Hypothalamus (tissue), 51 donors: Measurements from ENCODE around the gene LRP4.

Source experiments
- DNase-seq, 51 donors: peaks; one replicate each; lab custom pipeline; 2025; lab: John Stamatoyannopoulos, UW

Gene LRP4

DNA sequence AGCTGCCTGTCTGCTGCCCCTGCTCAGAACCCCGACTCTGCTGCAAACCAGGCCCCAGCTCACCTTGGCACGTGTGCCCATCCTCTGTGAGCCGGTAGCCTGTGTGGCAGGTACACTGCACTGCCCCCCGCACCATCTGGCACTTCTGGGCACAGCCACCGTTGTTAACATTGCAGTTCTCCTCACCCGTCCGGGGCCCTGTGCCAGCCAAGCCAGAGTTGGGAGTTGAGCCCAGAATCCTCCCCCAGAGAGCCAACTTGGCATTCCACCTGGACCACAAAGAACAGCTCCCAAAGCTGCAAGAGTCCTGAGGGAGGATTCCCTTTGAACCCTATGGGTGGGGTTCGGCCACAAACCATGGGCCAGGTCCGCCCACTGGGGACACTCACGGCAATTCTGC lies 22.5 kb downstream of the LRP4 start:
- peak in 33 of 51 donors; percentile 18 to 75 (median 53) for DNase-seq

DNA sequence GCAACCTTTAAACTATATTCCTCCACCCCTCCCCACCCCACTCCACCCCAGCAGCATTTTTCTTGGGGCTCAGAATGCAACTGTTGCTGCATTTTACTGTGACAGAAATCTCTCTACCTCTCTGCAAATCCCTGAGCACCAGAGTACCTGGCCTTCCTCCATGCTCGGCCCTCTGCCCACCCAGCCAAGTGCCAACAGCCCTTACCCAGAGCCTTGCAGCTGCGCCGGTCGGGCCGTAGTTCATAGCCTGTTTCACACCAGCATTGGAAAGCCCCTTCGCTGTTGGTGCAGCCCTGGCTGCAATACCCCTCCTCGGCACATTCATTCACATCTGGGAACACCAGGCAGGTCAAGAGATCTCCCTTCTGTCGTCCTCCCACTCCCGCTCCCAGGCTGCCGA lies 23.4 kb downstream of the LRP4 start:
- DNase-seq = peak in 1 of 51 donors; percentile 11

GRCh38 chr11:46894506-46894905 lies 23.8 kb downstream of the LRP4 start:
- no peak for DNase-seq

GRCh38 chr11:46892838-46893237 lies 25.5 kb downstream of the LRP4 start:
- no peak for DNase-seq

DNA sequence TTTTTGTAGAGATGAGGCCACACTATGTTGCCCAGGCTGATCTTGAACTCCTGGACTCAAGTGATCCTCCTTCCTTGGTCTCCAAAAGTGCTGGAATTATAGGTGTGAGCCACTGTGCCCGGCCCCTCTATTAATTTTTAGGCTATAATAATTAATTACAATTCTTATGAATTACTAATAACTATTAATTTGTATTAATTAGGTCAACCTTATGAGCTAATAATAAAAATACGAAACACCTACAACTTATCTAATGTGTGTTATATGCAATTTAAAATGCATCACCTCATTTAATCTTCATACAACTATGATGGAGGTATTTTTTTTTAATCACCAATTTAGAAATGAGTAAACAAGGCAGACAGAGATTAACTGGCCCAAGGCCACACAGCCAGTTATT lies 26.2 kb downstream of the LRP4 start:
- no peak for DNase-seq

DNA sequence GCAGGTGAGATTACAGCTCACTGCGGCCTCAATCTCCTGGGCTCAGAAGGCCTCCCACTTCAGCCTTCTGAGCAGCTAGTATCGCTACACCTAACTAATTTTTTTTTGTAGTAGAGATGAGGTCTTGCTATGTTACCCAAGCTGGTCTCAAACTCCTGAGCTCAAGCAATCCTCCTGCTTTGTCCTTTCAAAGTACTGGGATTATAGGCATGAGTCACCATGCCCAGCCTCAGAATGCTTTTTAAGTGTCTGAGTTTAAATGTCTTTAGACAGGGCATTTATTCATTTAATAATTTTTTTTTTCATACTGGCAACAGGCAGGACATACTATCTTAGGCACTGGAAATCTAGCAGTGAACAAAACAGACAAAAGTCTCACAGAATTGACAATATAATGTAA lies 27.7 kb downstream of the LRP4 start:
- no peak for DNase-seq

GRCh38 chr11:46889689-46890475 lies 28.5 kb downstream of the LRP4 start:
- peak in 38 of 51 donors; percentile 18 to 88 (median 51) for DNase-seq

- no peak for DNase-seq
Observed at GRCh38 chr11:46889251-46889650, 29.1 kb downstream of the LRP4 start.

DNA sequence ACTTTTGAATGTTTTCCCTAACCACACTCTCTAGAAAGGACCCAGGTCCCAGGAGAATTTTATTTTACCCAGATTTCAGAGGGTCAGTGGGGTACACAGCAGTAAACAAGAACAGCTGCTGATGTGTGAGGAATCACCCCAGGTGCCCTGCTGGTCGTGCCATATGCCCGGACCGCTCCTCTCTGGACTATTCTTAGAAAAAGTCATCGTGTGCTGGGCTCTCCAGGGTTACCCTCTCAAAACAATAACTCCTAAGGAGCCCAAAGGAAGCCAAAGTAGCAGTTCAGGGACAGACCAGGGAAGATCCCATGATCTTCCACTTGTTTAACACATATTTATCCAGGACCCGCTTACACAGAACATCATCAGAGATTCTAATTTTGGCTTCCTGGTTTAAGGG lies 29.7 kb downstream of the LRP4 start:
- no peak for DNase-seq

DNA sequence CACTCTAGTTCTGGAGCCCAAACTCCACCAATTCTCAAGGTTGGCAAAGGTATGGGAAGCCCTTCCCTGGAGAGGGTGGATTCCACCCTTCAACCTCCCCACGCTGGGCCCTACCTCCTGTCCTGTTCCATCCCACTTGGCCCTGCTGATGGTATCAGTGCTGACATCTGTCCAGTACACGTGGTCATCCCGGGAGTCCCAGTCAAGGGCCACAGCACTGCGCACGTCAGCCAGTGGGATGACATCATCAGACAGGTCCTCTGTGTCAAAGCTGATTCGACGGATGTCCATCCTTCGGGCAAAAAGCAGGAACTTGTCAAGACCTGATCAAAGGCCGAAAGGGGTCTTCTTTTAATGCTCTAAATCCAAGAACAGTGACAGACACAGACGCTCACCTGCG lies 32.1 kb downstream of the LRP4 start:
- DNase-seq = no peak

DNA sequence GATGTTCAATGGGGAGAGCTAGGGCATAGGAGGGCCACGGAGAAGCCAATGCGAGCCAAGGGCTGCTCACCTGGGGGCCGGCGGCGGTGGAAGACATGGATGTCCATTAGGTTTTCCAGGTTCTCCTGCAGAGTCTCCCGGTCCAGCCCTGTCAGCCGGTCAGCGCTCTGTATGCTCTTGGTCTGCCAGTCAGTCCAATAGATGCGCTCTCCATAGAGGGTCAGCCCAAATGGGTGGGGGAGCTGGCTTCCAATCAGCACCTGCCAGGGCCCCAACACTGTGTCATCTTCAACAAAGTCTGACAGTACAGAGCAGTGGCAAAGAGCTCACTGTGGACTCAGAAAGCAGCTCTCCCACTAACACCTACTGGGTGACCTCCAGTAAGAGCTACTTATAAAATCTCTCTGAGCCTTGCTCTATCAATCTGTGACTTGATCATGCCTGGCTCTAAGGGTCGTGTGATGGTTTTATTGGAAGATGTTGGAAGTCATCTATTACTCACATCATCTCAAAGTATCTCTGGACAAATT lies 39.2 kb downstream of the LRP4 start:
- DNase-seq = no peak

DNA sequence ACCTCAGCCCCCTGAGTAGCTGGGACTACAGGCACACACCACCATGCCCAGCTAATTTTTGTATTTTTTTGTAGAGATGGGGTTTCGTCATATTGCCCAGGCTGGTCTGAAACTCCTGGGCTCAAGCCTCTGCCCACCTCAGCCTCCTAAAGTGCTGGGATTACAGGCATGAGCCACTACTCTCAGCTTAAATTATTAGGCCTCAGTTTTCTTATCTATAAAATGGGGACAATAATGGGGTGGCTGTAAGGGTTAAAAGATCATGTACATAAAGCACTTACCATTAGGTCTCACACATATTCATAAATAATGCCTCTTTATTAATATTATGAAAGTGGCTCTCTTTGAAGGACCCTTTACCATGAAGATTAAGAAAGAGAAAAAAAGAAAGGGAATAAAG lies 40.8 kb downstream of the LRP4 start:
- DNase-seq = no peak

DNA sequence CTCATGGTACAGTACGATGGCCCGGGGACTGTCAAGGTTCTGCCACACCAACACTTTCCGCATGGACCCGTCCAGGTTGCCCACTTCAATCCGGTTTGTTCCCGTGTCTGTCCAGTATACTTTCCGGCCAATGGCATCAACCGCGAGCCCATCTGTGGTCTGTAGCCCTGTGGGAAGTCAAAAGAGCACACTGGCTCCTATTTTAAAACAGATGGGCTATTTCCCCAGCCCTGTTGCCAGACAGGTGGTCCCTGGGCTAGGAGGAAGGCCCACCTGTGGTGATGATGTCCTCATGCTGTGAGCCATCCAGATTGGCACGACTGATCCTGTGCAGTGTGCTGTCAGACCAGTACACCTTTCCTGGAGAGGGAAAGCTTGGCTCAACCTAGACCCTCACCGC lies 41.9 kb downstream of the LRP4 start:
- no peak for DNase-seq

DNA sequence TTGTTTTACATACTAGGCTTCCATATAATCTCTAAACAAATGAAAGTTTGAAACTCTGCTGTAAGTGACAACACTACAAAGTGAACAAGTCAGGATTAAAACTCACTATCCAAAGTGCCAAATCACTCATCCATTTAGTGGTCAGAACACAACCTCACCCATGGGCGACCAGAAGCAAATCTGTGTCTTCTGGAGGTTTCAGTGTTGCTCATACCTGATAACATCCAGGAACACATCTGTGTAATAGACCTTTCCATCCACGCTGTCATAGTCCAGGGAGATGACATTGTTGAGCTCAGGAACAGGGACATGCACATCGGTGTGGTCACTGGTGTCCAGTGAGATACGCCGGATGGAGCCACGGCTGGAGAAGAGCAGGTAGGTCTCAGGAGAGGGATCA lies 43.8 kb downstream of the LRP4 start:
- DNase-seq = no peak

DNA sequence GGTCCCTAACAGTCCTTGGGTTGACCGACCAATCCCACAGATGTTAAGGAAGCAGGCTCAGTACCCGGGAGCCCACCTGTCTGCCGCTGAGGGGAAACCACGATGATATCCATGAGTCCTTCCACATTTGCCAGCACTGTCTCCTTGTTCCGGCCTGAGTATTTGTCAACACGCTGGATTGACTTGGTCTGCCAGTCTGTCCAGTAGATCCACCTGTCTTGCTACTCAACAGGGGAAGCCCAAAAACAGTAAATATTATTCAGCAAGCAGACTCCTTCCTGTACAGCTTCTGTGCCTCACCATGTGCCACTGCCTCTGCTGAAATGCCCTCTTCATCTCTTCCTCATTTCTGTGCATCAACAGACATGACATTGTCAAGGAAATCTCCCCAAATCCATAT lies 49.4 kb downstream of the LRP4 start:
- DNase-seq = no peak

GRCh38 chr11:46865340-46865739 lies 53.0 kb downstream of the LRP4 start:
- no peak for DNase-seq

- DNase-seq = no peak
Observed at GRCh38 chr11:46860218-46860617, 58.1 kb downstream of the LRP4 start.

DNA sequence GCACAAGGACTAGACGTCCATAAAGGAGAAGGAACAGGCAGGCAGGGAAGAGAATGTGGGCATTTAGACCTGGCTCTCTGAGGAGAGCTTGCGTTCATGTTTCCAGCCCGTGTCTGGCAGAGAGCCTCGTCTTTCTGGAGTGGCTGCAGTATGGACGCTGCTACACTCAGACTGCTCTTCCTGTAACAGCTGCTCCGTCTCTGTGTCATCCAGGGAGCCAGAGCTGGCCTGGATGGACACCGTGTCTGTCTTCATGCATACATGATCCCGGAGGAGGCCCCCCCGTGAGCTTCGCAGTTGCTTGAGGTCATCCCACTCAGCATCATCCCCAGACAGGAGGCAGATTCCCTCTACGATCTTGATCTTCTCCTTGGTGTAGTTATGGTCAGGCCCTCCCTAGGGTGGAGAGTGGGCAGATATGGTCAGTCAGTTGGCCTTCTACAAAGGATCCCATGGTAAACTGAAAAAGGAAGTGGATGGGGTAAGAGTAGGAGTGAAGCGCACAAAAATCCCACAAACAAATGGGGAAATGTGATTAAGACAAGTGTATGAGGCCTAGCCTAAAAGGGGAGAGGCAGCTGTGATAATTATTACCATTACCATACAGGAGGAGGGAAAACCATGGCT lies 59.3 kb downstream of the LRP4 start:
- no peak for DNase-seq

DNA sequence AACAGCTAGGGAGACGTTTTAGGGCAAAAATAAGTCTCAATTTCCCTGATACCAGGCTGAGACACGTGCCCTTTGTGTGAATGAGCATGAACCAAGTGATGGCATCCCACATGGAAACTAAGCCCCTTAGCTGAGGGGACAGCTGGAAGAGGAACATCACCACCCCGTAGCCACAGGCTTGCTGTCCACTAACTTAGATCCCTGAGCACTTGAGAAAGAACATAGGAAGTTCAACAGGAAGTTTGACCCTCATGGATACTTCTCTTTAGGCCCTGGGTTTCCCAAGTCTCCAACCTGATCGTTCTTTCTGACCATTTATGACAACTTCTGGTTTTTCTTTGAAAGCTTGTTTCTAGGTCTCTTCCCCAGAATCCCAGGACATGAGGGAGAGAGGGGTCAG lies 60.7 kb downstream of the LRP4 start:
- no peak for DNase-seq

DNA sequence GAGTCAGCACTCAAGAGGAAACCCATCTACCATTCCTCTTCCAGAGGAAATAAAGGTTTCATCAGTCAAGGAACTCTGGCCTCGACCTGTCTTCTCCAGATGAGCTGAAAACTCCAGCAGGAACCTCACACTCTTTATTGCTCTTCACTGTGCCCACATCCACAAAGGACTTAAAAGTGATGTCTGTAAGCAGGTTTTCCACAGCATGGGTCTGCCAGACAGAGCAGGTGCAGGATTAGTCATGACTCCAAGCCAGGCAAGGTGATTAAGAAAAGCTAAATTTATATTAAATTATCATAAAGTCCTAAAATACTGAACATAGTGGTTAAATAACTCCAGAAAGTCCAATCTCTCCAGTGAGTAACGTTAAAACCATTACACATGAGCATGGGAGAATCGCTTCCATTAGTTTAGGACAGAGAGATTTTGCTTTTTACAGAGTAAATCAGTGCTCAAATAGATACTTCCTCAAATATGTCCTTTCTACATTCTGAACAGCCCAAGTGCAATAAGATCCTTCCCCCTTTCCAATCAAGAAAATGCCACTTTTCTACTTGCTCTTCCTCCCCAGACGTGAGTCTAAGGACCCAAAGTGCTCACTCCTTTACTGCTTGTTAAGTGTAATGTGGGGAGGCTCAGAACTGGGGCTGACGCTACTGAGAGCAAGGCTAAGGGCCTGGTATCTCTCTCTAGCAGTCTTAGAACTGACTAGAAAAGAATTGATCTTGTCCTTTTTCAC lies 61.6 kb downstream of the LRP4 start:
- DNase-seq = peak in 2 of 51 donors; percentile 2 to 5

DNA sequence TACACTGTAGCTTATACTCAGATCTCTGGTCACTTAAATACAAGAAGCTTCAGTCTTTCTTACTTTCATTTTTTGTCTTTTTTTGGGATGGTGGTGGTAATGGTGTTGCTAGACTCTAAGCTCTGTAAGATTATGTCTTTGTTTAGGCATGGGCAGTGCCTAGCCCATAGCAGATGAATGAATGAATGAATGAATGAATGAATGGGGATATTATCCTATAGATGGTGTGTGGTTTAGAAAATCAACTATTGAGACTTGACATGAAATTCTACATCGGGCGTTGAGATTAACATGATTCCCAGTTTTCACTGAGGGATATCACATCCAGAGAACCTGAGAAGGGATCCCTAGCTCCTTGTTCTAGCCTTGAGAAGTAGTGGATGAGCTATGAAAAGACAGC lies 62.5 kb downstream of the LRP4 start:
- DNase-seq = no peak

GRCh38 chr11:46855167-46855566 lies 63.2 kb downstream of the LRP4 start:
- DNase-seq = no peak
